ENCODE data around the gene FAM83B.
"Not testable (repeated sequence)": the region's sequence is repeated elsewhere in the genome, so short reads cannot be mapped to it uniquely, and the experiment has no call there.

FAM83B gene, protein sequence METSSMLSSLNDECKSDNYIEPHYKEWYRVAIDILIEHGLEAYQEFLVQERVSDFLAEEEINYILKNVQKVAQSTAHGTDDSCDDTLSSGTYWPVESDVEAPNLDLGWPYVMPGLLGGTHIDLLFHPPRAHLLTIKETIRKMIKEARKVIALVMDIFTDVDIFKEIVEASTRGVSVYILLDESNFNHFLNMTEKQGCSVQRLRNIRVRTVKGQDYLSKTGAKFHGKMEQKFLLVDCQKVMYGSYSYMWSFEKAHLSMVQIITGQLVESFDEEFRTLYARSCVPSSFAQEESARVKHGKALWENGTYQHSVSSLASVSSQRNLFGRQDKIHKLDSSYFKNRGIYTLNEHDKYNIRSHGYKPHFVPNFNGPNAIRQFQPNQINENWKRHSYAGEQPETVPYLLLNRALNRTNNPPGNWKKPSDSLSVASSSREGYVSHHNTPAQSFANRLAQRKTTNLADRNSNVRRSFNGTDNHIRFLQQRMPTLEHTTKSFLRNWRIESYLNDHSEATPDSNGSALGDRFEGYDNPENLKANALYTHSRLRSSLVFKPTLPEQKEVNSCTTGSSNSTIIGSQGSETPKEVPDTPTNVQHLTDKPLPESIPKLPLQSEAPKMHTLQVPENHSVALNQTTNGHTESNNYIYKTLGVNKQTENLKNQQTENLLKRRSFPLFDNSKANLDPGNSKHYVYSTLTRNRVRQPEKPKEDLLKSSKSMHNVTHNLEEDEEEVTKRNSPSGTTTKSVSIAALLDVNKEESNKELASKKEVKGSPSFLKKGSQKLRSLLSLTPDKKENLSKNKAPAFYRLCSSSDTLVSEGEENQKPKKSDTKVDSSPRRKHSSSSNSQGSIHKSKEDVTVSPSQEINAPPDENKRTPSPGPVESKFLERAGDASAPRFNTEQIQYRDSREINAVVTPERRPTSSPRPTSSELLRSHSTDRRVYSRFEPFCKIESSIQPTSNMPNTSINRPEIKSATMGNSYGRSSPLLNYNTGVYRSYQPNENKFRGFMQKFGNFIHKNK

DNA sequence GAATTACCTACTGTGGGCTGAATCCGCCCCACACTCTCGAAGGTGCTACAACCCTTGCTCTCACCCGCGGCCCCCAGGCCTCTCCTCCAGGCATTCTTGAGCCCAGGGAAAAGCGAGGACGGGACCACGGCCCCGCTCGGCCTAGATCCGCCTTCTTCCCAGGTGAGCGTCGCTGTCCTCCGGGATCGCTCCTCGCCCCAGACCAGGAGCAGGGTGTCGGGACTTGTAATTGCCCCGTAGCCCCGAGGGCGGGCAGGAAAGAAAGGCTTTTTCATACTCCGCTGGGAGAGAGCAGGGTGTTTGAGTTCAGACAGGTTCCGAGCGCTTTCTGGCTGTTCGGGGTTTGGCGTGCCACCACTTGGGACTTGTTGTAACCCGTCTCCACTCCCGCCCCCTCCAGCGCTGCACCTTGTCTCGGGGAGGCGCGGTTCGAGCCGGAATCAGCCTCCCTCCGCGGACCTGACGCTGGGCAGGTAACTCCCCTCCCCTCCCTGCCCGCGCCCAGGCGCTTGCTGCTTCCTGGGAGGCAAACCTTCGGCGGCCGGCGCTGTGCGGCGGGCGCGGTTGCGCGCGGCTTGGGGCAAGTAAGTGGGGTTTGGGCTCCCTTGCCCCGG is at the start of gene FAM83B:
Gene FAM83B (plus strand): TSS at position 529 of the 614 bp plus-strand sequence. CDS start 23,476 bp downstream, outside the sequence.
- DNase-seq (ENCODE audit: low read depth) = no peak

- not testable (repeated sequence) for DNase-seq (ENCODE audit: low read depth)
Measured at GRCh38 chr6:54796918-54797317, 49.7 kb upstream of the FAM83B start.

DNA sequence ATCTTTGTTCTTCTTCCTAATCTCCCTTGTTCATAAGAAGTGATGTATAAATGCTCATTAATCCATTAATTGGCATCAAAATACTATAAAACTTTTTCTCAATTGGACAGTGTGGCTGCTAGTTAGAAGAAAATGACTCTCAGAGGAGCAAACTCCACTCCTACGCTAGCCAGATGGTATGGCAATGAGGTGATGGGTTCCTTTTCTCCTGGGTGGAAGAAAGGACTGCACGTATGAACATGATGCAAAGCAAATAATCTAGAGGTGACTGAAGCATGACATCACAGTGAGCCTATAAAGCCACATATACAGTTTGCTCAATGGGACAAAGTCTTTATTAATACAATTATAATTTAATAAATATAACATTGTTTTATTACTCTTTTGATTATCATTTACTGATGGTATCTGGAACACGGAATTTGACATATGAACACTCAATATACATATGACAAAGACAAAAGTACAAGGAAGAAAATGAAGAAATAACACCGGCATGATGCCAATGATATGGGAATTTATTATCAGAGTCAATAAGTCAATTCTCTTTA is 46.4 kb upstream of the FAM83B start:
- no peak for DNase-seq (ENCODE audit: low read depth)

GRCh38 chr6:54801244-54801643 is 45.3 kb upstream of the FAM83B start:
- no peak for DNase-seq (ENCODE audit: low read depth)

- DNase-seq (ENCODE audit: low read depth) = no peak
Measured at GRCh38 chr6:54801669-54802068, 44.9 kb upstream of the FAM83B start.

DNA sequence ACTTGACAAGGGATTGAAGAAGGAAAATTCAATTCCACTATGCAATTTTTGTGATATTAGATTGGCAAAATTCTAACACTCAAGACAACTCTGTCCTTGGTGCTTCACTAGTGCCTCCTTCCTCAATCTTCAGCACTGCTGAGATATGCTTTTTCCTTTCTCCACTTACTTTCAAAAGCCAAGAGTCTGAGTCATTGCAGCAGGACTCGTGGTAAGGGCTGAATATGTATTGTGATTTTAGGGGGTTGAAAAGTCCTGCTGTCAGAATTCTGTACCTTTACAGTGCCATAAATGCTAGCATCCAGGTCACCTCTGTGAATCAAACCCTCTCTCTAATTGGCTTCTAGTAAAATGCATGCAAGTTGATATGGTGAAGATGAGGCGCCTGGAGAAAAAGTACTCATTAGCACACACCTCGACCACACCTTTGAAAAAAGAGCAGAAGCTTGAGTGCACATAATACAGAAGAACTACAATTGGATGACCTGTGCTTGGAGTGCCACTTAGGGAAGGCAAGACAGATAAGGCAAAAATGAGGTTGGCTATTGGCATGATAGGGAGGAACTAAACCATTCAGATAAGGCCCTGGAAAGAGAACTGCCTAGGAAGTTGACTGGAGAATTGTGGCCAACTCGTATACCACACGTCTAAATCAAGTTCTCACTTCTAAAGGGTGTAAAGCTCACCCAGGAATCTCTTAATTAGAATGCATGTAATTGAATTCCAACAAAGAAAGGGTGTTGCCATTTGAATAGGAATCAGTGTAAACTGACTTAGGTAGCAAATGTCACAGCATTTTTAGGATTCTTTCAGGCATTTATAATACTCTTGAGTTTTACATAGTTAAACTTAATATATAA is 43.6 kb upstream of the FAM83B start:
- DNase-seq (ENCODE audit: low read depth) = no peak

DNA sequence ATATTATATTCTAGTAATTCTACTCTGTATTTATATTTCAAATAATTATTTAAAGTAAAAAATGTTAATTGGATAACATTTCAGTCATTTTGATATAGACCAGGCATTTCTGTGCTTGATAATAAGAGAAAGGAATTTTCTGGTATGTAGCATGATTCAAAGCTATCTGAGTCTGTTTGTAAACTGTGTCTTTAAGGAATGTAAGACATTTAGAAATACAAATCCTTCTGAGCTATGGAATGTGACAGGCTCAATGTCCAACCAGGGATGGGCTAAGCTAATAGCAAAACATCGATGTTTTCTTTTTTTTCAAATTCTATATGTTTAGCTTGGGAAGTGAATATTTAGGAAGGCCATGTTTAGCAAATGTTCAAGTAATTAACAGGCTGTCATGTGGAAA is 41.5 kb upstream of the FAM83B start:
- no peak for DNase-seq (ENCODE audit: low read depth)

DNA sequence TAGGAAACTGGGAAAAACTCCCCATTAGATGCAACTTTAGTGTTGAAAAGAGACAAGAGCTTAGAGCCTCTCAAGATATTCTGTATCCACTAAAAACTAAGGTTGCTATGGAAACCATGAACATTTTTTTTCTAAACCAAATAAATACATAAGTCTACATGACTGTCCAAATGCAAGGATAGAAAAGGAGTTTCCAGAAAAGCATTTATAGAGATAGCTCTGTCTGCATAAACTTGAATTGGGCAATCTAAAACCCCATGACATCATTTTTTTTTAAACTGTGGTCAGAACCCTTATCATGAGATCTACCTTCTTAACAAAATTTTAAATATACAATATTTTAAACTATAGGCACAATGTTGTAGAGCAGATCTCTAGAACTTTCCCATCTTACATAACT is 36.4 kb upstream of the FAM83B start:
- DNase-seq (ENCODE audit: low read depth) = no peak

DNA sequence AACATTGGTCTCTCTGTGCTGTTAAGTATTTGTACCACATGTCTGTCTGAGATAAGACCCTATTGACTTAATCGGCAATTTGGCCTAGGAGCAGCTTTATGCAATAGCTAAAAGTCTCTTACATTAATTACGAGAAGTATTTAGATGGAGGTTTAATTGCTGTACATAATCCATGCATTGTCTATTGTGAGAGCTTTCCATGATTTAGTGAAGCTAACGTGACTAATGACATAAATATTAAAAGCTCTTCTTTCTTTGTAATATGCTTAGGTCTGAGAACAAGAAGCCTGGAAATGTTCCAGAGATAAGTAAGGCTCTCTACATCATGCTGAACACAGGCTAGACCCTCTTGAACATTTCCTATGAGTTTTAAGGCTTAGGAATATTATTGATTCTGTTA is 32.7 kb upstream of the FAM83B start:
- no peak for DNase-seq (ENCODE audit: low read depth)

DNA sequence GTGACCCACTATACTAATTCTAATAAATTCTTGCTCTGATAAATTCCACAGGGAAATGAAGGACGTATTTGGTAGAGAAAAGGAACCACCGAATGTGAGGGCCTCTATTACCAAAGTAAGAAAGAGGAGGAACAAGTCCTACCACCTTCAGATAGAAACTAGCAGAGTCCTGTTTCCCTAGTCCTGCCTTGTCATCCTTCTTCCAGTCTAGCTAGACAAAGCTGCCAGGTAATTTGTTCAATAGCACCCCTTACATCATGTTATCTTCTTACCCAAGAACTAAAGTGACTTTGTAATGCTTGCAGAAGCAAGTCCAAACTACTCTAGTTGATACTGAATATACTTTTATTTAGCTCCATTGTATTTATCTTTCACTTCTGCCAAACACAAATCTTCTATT is 29.3 kb upstream of the FAM83B start:
- no peak for DNase-seq (ENCODE audit: low read depth)

- DNase-seq (ENCODE audit: low read depth) = no peak
Measured at GRCh38 chr6:54817834-54818233, 28.7 kb upstream of the FAM83B start.

DNA sequence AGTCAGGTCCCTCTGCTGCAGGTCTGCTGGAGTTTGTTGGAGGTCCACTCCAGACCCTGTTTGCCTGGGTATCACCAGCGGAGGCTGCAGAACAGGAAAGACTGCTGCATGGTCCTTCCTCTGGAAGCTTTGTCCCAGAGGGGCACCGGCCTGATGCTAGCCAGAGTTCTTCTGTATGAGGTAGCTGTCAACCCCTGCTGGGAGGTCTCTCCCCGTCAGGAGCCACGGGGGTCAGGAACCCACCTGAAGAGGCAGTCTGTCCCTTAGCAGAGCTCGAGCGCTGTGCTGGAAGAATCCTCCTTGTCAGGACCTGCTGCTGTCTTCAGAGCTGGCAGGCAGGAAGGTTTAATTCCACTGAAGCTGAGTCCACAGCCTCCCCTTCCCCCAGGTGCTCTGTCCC is 22.3 kb upstream of the FAM83B start:
- DNase-seq (ENCODE audit: low read depth) = not testable (repeated sequence)

DNA sequence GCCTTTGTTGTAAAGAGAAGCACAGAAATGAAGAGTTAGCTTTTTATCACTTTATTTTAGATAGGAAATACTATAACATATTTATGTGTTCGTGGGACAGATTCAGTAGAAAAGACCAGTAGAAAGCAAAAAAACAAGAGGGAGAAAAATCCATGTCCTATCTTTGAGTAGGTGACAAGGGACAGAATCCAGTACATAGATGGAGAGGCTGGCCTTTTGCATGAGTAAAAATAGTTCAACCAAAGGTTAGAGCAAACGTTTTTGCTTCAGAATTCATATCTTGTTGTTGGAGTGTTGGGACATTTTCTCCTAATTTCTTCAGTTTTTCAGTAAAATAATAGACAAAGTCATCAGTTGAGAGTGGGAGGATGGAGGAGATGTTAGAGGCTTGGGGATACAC is 19.6 kb upstream of the FAM83B start:
- no peak for DNase-seq (ENCODE audit: low read depth)

- no peak for DNase-seq (ENCODE audit: low read depth)
Measured at GRCh38 chr6:54830216-54830615, 16.4 kb upstream of the FAM83B start.

DNA sequence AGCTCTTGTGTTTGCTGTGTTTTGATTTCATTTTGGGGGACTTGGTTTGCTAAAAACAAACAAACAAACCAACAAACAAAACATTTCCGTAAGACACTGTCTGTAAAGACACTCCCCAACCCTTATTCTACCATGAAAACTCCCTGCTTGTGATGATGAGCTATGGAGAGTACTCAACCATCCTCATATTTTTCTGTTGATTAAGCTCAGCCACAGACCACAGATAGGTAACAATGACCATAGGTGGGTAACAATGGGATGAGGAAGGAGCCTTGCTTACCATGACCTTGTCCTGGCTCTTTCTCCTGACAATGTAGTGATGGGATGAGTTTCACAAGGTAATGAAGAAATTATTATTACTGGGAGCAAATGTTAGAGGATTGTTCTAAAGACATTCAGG is 11.4 kb upstream of the FAM83B start:
- DNase-seq (ENCODE audit: low read depth) = no peak

- no peak for DNase-seq (ENCODE audit: low read depth)
Measured at GRCh38 chr6:54846857-54847674, 495 bp downstream of the FAM83B start.

DNA sequence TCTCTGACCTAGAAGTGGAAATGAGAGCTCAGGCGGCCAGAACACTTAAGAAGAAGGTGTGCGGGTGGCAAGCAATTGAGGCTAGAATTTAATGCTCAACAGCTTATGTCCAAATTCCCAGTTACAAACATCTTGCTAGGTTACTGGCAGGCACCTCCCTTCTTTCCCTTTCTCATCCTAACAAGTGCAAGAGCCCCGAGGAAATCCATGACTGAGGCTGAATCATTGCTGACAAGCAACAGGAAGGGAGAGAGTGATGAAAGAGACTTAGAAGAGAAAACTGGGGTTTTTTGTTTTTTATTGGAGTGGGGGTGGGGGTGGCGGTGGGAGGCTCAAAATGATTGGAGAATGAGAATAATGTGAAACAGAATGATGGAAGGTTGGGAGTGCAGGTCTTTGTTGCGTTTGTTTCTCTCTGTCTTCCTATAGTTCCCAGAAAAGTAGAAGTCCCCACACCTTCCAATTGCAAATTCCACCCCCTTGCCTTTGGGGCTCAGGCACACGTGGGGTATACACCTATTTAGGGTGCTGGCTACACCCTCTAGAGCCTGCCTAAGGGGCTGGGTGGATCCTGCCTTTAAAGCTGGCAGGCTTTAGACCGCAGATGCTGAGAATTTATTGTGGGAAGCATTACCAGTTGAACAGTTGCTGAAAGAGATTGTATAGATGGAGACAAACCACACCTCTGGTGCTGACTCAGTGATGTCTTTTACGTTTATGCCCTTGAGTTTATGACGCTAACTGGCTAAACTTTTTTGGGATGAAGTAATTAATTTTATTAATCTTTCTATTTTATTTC is 1.4 kb downstream of the FAM83B start:
- no peak for DNase-seq (ENCODE audit: low read depth)

- DNase-seq (ENCODE audit: low read depth) = no peak
Measured at GRCh38 chr6:54850114-54850513, 3.5 kb downstream of the FAM83B start.

DNA sequence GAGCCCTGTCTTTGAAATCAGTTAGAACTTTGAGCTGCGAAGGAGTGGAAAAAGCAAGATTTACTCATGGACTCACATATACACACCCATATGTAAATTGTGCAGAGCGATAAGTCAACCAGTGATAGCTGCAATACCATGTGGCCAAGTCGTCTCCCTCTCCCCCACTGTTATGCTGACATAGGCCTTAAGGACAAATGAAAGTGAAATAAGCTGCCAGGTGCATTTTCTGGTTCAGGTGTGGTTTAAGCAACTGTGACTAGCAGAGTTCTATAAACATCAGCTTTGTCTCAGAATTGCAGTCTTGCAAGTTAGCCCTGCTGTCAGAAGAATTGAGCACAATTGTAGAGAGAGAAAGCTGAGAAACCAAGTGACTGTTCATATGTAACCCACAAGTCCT is 9.6 kb downstream of the FAM83B start:
- no peak for DNase-seq (ENCODE audit: low read depth)
